H9 (cell line): ENCODE results near the gene TTBK1. TPM values are rescaled to one million over a fixed set of nuclear protein-coding genes. Genes with fewer than 3 reads are reported as not detected.

ENCODE experiments used
- DNase-seq: peaks from one replicate; pipeline ENCODE4 v3.0.0-alpha.2; 2017
- H2AFZ ChIP-seq: one replicate; pipeline ENCODE4 v1.6.1; 2013; ENCODE audit warnings: mild to moderate bottlenecking, low read length, control low read depth, moderate library complexity
- H2AK5ac ChIP-seq: 2 replicates; pipeline ENCODE4 v1.6.1; 2013; ENCODE audit warnings: low read length, control low read depth, mixed read lengths; ENCODE audit not compliant: insufficient read length
- H2BK120ac ChIP-seq: one replicate; pipeline ENCODE4 v1.6.1; 2013; ENCODE audit warnings: low read depth, mild to moderate bottlenecking, low read length, control low read depth, inconsistent platforms; ENCODE audit not compliant: poor library complexity, severe bottlenecking
- H2BK12ac ChIP-seq: 2 replicates; pipeline ENCODE4 v1.6.1; 2013; ENCODE audit warnings: low read length, control low read depth, mixed read lengths, low read depth; ENCODE audit not compliant: insufficient read length
- H2BK15ac ChIP-seq: 2 replicates; pipeline ENCODE4 v1.6.1; 2013; ENCODE audit warnings: low read depth, low read length, control low read depth
- H2BK20ac ChIP-seq: one replicate; pipeline ENCODE4 v1.6.1; 2013; ENCODE audit warnings: low read depth, mild to moderate bottlenecking, low read length, control low read depth, inconsistent platforms; ENCODE audit not compliant: poor library complexity, severe bottlenecking
- H2BK5ac ChIP-seq: 2 replicates; pipeline ENCODE4 v1.6.1; 2013; ENCODE audit warnings: low read length, control low read depth, mixed read lengths; ENCODE audit not compliant: insufficient read length
- H3K14ac ChIP-seq: 2 replicates; pipeline ENCODE4 v1.6.1; 2013; ENCODE audit warnings: low read length, control low read depth; ENCODE audit not compliant: insufficient read depth
- H3K18ac ChIP-seq: 2 replicates; pipeline ENCODE4 v1.6.1; 2013; ENCODE audit warnings: low read depth, mild to moderate bottlenecking, mixed read lengths, low read length, control low read depth; ENCODE audit not compliant: insufficient read length
- H3K23ac ChIP-seq: 2 replicates; pipeline ENCODE4 v1.6.1; 2013; ENCODE audit warnings: low read length, control low read depth, mixed read lengths, low read depth; ENCODE audit not compliant: insufficient read length
- H3K23me2 ChIP-seq: 2 replicates; pipeline ENCODE4 v1.6.1; 2013; ENCODE audit warnings: low read depth, mild to moderate bottlenecking, mixed read lengths, low read length, control low read depth; ENCODE audit not compliant: insufficient read length, poor library complexity, severe bottlenecking
- H3K27ac ChIP-seq: 2 replicates; pipeline ENCODE4 v1.5.1; 2013; ENCODE audit warnings: low read length, control low read depth, mixed read lengths, low read depth; ENCODE audit not compliant: insufficient read length
- H3K27me3 ChIP-seq: 2 replicates; pipeline ENCODE4 v1.6.1; 2013; ENCODE audit warnings: low read length, control low read depth, inconsistent platforms; ENCODE audit not compliant: insufficient read depth
- H3K4ac ChIP-seq: 2 replicates; pipeline ENCODE4 v1.6.1; 2013; ENCODE audit warnings: low read depth, mild to moderate bottlenecking, control low read depth, inconsistent platforms, low read length, moderate library complexity
- H3K4me1 ChIP-seq: 2 replicates; pipeline ENCODE4 v1.6.1; 2013; ENCODE audit warnings: low read length, control low read depth, inconsistent platforms; ENCODE audit not compliant: insufficient read depth
- H3K4me2 ChIP-seq: 2 replicates; pipeline ENCODE4 v1.6.1; 2013; ENCODE audit warnings: low read length, control low read depth, mixed read lengths; ENCODE audit not compliant: insufficient read length, insufficient read depth
- H3K56ac ChIP-seq: 2 replicates; pipeline ENCODE4 v1.6.1; 2013; ENCODE audit warnings: low read depth, mild to moderate bottlenecking, mixed read lengths, low read length, control low read depth; ENCODE audit not compliant: insufficient read length
- H3K79me1 ChIP-seq: 2 replicates; pipeline ENCODE4 v1.6.1; 2013; ENCODE audit warnings: low read depth, mild to moderate bottlenecking, moderate library complexity, low read length, control low read depth, inconsistent platforms; ENCODE audit not compliant: insufficient read depth, poor library complexity, severe bottlenecking
- H3K79me2 ChIP-seq: 2 replicates; pipeline ENCODE4 v1.6.1; 2013; ENCODE audit warnings: low read length, control low read depth, inconsistent platforms; ENCODE audit not compliant: insufficient read depth
- H3K9ac ChIP-seq: 2 replicates; pipeline ENCODE4 v1.6.1; 2013; ENCODE audit warnings: low read length, control low read depth, mixed read lengths; ENCODE audit not compliant: insufficient read length; ENCODE audit errors: extremely low read depth
- H3K9me3 ChIP-seq: one replicate; pipeline ENCODE4 v1.6.1; 2013; ENCODE audit warnings: low read depth, low read length, inconsistent platforms; ENCODE audit not compliant: control insufficient read depth
- H3T11ph ChIP-seq: one replicate; pipeline ENCODE4 v1.6.1; 2013; ENCODE audit warnings: mild to moderate bottlenecking, low read length, control low read depth, inconsistent platforms
- H4K20me1 ChIP-seq: one replicate; pipeline ENCODE4 v1.6.1; 2013; ENCODE audit not compliant: control insufficient read depth, insufficient read length, insufficient read depth
- H4K5ac ChIP-seq: 2 replicates; pipeline ENCODE4 v1.6.1; 2013; ENCODE audit warnings: low read depth, mild to moderate bottlenecking, mixed read lengths, low read length, control low read depth; ENCODE audit not compliant: insufficient read length
- H4K8ac ChIP-seq: replicated peaks from 2 replicates; pipeline ENCODE4 v1.6.1; 2013; ENCODE audit warnings: low read length, control low read depth, mixed read lengths, low read depth; ENCODE audit not compliant: insufficient read length
- H4K91ac ChIP-seq: 2 replicates; pipeline ENCODE4 v1.6.1; 2013; ENCODE audit warnings: low read depth, mild to moderate bottlenecking, moderate library complexity, mixed read lengths, low read length, control low read depth; ENCODE audit not compliant: insufficient read length
- H3K27ac Mint-ChIP-seq, 3 experiments: 2 replicates in 2 of 3; 3 replicates in 1 of 3; pipeline ENCODE4 v1.8.0; 2020 to 2021; ENCODE audit warnings: mixed read lengths in 3 of 3, mild to moderate bottlenecking in 1 of 3, moderate library complexity in 1 of 3
- H3K27me3 Mint-ChIP-seq: 2 replicates; pipeline ENCODE4 v1.8.0; 2021; ENCODE audit warnings: low read depth, mild to moderate bottlenecking, moderate library complexity, mixed read lengths
- H3K36me3 Mint-ChIP-seq, 3 experiments: 2 replicates in 2 of 3; 3 replicates in 1 of 3; pipeline ENCODE4 v1.8.0; 2020 to 2021; ENCODE audit warnings: low read depth in 3 of 3, mixed read lengths in 3 of 3; ENCODE audit not compliant: insufficient read depth in 1 of 3
- H3K4me1 Mint-ChIP-seq, 2 experiments: 2 replicates each; pipeline ENCODE4 v1.8.0; 2020; ENCODE audit warnings: mixed read lengths in 2 of 2
- H3K4me3 Mint-ChIP-seq, 2 experiments: 2 replicates in 1 of 2; 3 replicates in 1 of 2; pipeline ENCODE4 v1.8.0; 2020 to 2021; ENCODE audit warnings: mild to moderate bottlenecking in 2 of 2, mixed read lengths in 2 of 2, moderate library complexity in 1 of 2
- H3K9me3 Mint-ChIP-seq, 2 experiments: 2 replicates in 1 of 2; 3 replicates in 1 of 2; pipeline ENCODE4 v1.8.0; 2020; ENCODE audit warnings: mild to moderate bottlenecking in 2 of 2, mixed read lengths in 2 of 2, moderate library complexity in 1 of 2
- CTCF ChIP-seq: fragments of 200-600 bp; sonication (generic); conservative IDR thresholded peaks from 3 replicates; pipeline ENCODE4 v1.8.0; 2021; ENCODE audit warnings: antibody characterized with exemption, mild to moderate bottlenecking
- WGBS: extraction: QIAGEN DNeasy Blood & Tissue Kit; methylation state at CpG from one replicate; pipeline ENCODE4 v1.1.7; 2013; ENCODE audit warnings: missing lambda C conversion rate, low lambda C conversion rate, mixed read lengths; ENCODE audit not compliant: insufficient read length; ENCODE audit errors: extremely low coverage; 5-methylcytosine and 5-hydroxymethylcytosine counted together
- total RNA-seq: library from RNA; stranded (reverse); gene quantifications from 2 replicates; pipeline ENCODE4 v1.2.1, GENCODE V29; 2021

Gene TTBK1
- total RNA-seq, 1 experiment from 2014 or later, result 1.6 TPM

GRCh38 chr6:43310134-43310533 is 66.9 kb downstream of the TTBK1 start:
- no peak overlapping the region for H2BK15ac ChIP-seq
- peaks cover 10% of the 10 kb centered on the region for H3K23me2 ChIP-seq
- no peak overlapping the region for H4K91ac ChIP-seq
- H3K27ac ChIP-seq, result no peak overlapping the region
- H2AFZ ChIP-seq, result no peak overlapping the region
- H3K14ac ChIP-seq, result no peak overlapping the region
- no peak overlapping the region for H3K23ac ChIP-seq
- H4K5ac ChIP-seq, result no peak overlapping the region
- H3K56ac ChIP-seq, result no peak overlapping the region
- Mint-ChIP-seq H3K36me3 (peaks cover 0 to 10% (median 0%) of the 10 kb centered on the region in 3 experiments; a peak in 4 of 7 replicates), H3K27ac (no peak overlapping the region), H3K4me1 (peaks cover 19 to 31% of the 10 kb centered on the region in 2 experiments), H3K9me3 (no peaks in the 10 kb centered on the region), H3K27me3 (peaks cover 6% of the 10 kb centered on the region), H3K4me3 (no peak overlapping the region)
- H3K4me2 ChIP-seq, result no peak overlapping the region
- H2BK12ac ChIP-seq, result no peak overlapping the region
- H3K18ac ChIP-seq, result no peak overlapping the region
- no peaks in the 10 kb centered on the region; the same call in 1 of the 2 replicates for H3K4me1 ChIP-seq
- no peaks in the 10 kb centered on the region for H3K79me1 ChIP-seq
- no peaks in the 10 kb centered on the region for H3K27me3 ChIP-seq
- no peak for TF ChIP-seq CTCF
- no peaks in the 10 kb centered on the region for H4K20me1 ChIP-seq
- H2AK5ac ChIP-seq, result no peak overlapping the region
- H2BK120ac ChIP-seq, result no peak overlapping the region
- no peak overlapping the region for H2BK20ac ChIP-seq
- no peak for DNase-seq
- no peak overlapping the region for H3K9ac ChIP-seq
- H2BK5ac ChIP-seq, result no peak overlapping the region
- H4K8ac ChIP-seq, result no peak overlapping the region
- WGBS, result no CpG with 5 or more reads among the region's 2 CpGs
- no peaks in the 10 kb centered on the region; the same call in 1 of the 2 replicates for H3K79me2 ChIP-seq
- H3K4ac ChIP-seq, result no peak overlapping the region
- H3K9me3 ChIP-seq, result no peaks in the 10 kb centered on the region
- H3T11ph ChIP-seq, result no peak overlapping the region
